Calu3 (cell line): ENCODE measurements around the gene SNX27. TPM values are rescaled to one million over a fixed set of nuclear protein-coding genes. Genes with fewer than 3 reads are reported as not detected.

ENCODE experiments used
- BruUV-seq: library from RNA; stranded (reverse); fragments of 400-500 nt; replicated peaks from 2 replicates; lab custom pipeline; 2021; lab: Mats Ljungman, UMichigan
- CTCF ChIA-PET: fragments of 300-600 bp; sonication (Branson Sonifier 250); formaldehyde crosslinking; loops from one replicate; lab custom pipeline; 2022; ENCODE audit warnings: antibody characterized with exemption; lab: Charles Lee
- DNase-seq: peaks from one replicate; pipeline ENCODE4 v3.0.0; 2022
- H3K27ac Mint-ChIP-seq: one replicate; pipeline ENCODE4 v1.8.0; 2022; ENCODE audit warnings: mixed read lengths; ENCODE audit not compliant: unreplicated experiment
- H3K27me3 Mint-ChIP-seq: one replicate; pipeline ENCODE4 v1.8.0; 2022; ENCODE audit warnings: mixed read lengths; ENCODE audit not compliant: unreplicated experiment
- H3K36me3 Mint-ChIP-seq: one replicate; pipeline ENCODE4 v1.8.0; 2022; ENCODE audit warnings: mild to moderate bottlenecking, moderate library complexity, mixed read lengths; ENCODE audit not compliant: insufficient read depth, unreplicated experiment
- H3K4me1 Mint-ChIP-seq: one replicate; pipeline ENCODE4 v1.8.0; 2022; ENCODE audit warnings: mild to moderate bottlenecking, low read depth, mixed read lengths; ENCODE audit not compliant: unreplicated experiment
- H3K4me3 Mint-ChIP-seq: one replicate; pipeline ENCODE4 v1.8.0; 2022; ENCODE audit warnings: mild to moderate bottlenecking, low read depth, moderate library complexity, mixed read lengths; ENCODE audit not compliant: unreplicated experiment
- H3K9me3 Mint-ChIP-seq: one replicate; pipeline ENCODE4 v1.8.0; 2022; ENCODE audit warnings: low read depth, mixed read lengths; ENCODE audit not compliant: unreplicated experiment
- CTCF ChIP-seq: fragments of 200-600 bp; IDR thresholded peaks from one replicate; pipeline ENCODE4 v1.8.0; 2022; ENCODE audit warnings: antibody characterized with exemption; ENCODE audit not compliant: unreplicated experiment
- intact Hi-C: fragments of 100-400 bp; cut with micrococcal nuclease; formaldehyde crosslinking; loops from one replicate; pipeline ENCODE4 v1.10.0; 2022; ENCODE audit not compliant: unreplicated experiment
- total RNA-seq: library from RNA; stranded (reverse); gene quantifications from 2 replicates; pipeline ENCODE4 v1.2.3, GENCODE V29; 2022

SNX27 gene
- total RNA-seq, 1 experiment from 2014 or later, result 57.1 TPM

DNA sequence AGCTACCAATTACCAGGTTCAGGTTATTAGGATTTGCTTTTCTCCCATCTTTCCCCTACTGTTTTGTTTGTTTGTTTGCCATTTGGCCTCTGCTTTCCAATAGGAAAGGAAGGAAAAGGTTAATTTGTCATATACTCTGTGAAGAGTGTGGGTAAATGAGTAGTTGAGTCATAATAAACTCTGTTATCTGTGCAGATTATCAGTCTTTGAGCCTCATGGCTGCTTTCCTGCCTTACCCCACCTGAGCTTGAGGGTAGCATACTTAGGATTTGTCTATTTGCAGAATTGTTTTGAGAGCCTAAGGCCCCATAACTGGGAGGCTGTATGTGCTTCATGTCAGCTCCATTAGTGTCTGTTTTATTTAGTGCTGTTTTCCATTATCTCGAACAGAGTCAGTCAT lies 32.9 kb upstream of the SNX27 start:
- no TSS peak for BruUV-seq
- CTCF ChIA-PET, result no interaction called here

DNA sequence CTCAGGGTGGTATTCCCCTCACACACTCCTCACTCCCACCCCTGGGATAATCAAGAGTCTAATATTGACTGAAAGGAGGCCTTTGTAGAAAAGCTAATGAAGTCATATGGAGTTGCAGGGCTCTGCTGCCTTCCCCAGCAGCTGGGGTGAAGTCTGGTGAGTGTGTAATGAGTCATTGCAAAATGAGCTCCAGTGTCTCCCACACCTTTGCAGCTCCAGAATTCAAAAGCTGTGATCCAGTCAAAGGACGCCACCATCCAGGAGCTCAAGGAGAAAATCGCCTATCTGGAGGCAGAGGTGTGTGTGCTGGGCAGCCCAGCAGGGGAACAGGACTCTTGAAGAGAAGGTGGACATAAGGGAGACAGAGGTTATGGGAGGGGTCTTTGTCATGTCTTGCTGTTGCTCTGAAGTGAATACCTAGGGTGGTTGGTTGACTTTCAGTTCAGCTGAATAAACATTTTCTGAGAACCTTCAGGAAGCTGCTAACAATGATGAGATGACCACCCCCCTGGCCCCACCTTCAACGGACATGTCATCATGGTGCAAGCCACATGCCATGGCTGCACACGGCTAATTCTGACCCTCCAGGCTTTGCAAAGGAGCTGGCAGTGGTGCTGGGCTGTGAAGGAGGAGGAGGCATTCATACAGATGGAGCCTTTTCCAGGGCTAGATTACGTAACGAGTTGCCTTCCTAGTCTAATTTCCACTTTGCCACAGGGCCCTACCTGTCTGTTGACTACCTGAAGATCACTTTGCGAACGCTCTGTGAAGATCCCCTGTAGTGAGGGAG lies 32.2 kb upstream of the SNX27 start:
- no peaks in the 10 kb centered on the region for H3K9me3 Mint-ChIP-seq
- peaks cover 14% of the 10 kb centered on the region for H3K4me1 Mint-ChIP-seq
- H3K27ac Mint-ChIP-seq, result peak overlapping the region; percentile 59
- H3K27me3 Mint-ChIP-seq, result no peaks in the 10 kb centered on the region
- no peak for TF ChIP-seq CTCF
- intact Hi-C loops, result no loop called here
- no TSS peak for BruUV-seq
- peaks cover 46% of the 10 kb centered on the region for H3K36me3 Mint-ChIP-seq
- CTCF ChIA-PET, result no interaction called here
- no peak for DNase-seq
- no peak overlapping the region for H3K4me3 Mint-ChIP-seq

More for the DNA sequence above, 32.9 kb upstream of the SNX27 start:
- no peaks in the 10 kb centered on the region for H3K9me3 Mint-ChIP-seq
- H3K36me3 Mint-ChIP-seq, result peaks cover 48% of the 10 kb centered on the region
- H3K4me1 Mint-ChIP-seq, result peaks cover 7% of the 10 kb centered on the region
- no peak overlapping the region for H3K27ac Mint-ChIP-seq
- H3K4me3 Mint-ChIP-seq, result no peak overlapping the region
- intact Hi-C loops, result no loop called here
- TF ChIP-seq CTCF, result no peak
- no peak for DNase-seq
- no peaks in the 10 kb centered on the region for H3K27me3 Mint-ChIP-seq

- CTCF ChIA-PET, result no interaction called here
- Mint-ChIP-seq H3K9me3 (no peaks in the 10 kb centered on the region), H3K27ac (no peak overlapping the region), H3K4me1 (peaks cover 30% of the 10 kb centered on the region), H3K36me3 (peaks cover 44% of the 10 kb centered on the region), H3K27me3 (no peaks in the 10 kb centered on the region), H3K4me3 (no peak overlapping the region)
- no TSS peak for BruUV-seq
- intact Hi-C loops, result no loop called here
- no peak for TF ChIP-seq CTCF
- no peak for DNase-seq
Measured at GRCh38 chr1:151581451-151581850, 30.4 kb upstream of the SNX27 start.

DNA sequence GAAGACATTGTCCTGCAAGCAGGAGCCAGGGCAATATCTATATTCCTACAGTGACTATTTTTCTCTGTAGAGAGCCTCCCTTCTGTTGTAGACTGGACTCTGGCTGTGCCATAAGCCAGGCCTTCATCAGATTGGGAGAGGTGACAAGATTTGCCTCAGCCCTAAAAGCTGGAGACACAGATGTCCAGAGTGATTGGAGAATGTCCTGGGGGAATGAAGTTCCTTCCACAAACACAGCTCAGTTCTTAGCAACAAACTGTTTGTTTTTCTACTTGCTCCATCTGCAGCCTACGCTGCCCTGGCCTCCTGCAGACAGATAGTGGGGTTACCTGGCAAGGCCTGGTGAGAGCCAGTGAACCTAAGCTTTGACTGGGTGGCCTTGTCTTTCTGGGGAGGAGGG lies 29.9 kb upstream of the SNX27 start:
- DNase-seq, result no peak

More for the DNA sequence above, 29.9 kb upstream of the SNX27 start:
- peaks cover 35% of the 10 kb centered on the region for H3K4me1 Mint-ChIP-seq
- CTCF ChIA-PET, result no interaction called here
- BruUV-seq, result no TSS peak
- H3K36me3 Mint-ChIP-seq, result peaks cover 44% of the 10 kb centered on the region
- H3K4me3 Mint-ChIP-seq, result no peak overlapping the region
- TF ChIP-seq CTCF, result no peak
- no peaks in the 10 kb centered on the region for H3K27me3 Mint-ChIP-seq
- intact Hi-C loops, result no loop called here
- H3K27ac Mint-ChIP-seq, result no peak overlapping the region
- H3K9me3 Mint-ChIP-seq, result no peaks in the 10 kb centered on the region
